ENCODE measurements around the gene TGFB3.

Gene TGFB3

DNA sequence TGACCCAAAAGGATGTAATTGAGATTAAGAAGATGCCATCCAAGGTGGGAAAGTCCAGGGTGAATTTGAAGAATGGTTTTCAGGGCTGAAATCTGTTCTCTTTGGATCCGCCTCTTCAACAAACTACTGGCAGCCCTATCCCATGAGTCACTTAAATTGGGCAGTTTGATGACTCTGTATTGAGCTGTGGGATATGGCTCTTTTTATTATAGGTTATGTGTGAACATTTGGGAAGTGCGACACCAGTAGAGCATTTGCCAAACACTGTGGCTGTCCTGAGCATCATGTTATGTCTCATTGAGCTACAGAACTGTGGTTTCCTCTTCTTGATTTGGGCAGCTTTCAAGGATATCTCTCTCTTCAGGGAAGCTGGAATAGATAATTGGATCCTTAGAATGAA, 26.1 kb upstream of the TGFB3 start:
- no peak overlapping the region for H3K4me3 ChIP-seq (ENCODE audit: low read depth in 1 of 2, low read length in 2 of 2)
- peaks cover 17 to 60% of the 10 kb centered on the region in 2 donors for H3K36me3 ChIP-seq (ENCODE audit: control insufficient read depth in 1 of 2, insufficient read depth in 2 of 2, low read length in 2 of 2)

DNA sequence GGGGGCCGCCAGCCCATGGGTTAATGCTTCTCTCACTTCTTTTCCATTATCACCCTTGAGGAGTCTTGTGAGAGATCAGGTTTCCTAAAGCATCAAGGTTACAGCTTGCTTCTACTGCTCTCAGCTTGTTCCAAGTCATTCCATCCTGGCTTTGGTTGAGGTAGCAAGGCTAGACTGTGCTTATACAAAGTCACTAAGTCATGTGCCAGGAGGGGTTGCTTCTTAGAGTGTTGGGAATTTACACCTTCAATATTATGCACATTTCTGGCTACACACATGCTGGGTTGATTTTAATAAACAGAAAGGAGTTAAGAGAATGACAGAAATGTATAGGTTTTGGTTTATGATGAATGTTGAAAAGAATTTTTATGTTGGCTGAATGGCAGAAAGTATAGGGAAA, 25.6 kb upstream of the TGFB3 start:
- no peak overlapping the region for H3K27ac ChIP-seq (ENCODE audit: low read depth, low read length)
- H3K36me3 ChIP-seq (ENCODE audit: control insufficient read depth in 1 of 2, insufficient read depth in 2 of 2, low read length in 2 of 2) = peaks cover 17 to 57% of the 10 kb centered on the region in 2 donors
- no peak overlapping the region for H3K4me3 ChIP-seq (ENCODE audit: low read depth in 1 of 2, low read length in 2 of 2)
- no peaks in the 10 kb centered on the region for H3K9me3 ChIP-seq (ENCODE audit: control insufficient read depth in 1 of 2, low read length in 2 of 2)
- no peaks in the 10 kb centered on the region for H3K27me3 ChIP-seq (ENCODE audit: control insufficient read depth in 1 of 2, insufficient read depth in 2 of 2, low read length in 2 of 2)
- H3K9ac ChIP-seq (ENCODE audit: low read depth in 1 of 2, low read length in 2 of 2) = no peak overlapping the region
- H3K4me1 ChIP-seq (ENCODE audit: control insufficient read depth in 1 of 2, insufficient read depth in 2 of 2, low read length in 2 of 2) = no peaks in the 10 kb centered on the region

More for the DNA sequence above, 26.1 kb upstream of the TGFB3 start:
- Histone ChIP-seq H3K4me1 (ENCODE audit: control insufficient read depth in 1 of 2, insufficient read depth in 2 of 2, low read length in 2 of 2) (no peaks in the 10 kb centered on the region), H3K9ac (ENCODE audit: low read depth in 1 of 2, low read length in 2 of 2) (no peak overlapping the region), H3K27me3 (ENCODE audit: control insufficient read depth in 1 of 2, insufficient read depth in 2 of 2, low read length in 2 of 2) (no peaks in the 10 kb centered on the region), H3K9me3 (ENCODE audit: control insufficient read depth in 1 of 2, low read length in 2 of 2) (no peaks in the 10 kb centered on the region), H3K27ac (ENCODE audit: low read depth, low read length) (no peak overlapping the region)

DNA sequence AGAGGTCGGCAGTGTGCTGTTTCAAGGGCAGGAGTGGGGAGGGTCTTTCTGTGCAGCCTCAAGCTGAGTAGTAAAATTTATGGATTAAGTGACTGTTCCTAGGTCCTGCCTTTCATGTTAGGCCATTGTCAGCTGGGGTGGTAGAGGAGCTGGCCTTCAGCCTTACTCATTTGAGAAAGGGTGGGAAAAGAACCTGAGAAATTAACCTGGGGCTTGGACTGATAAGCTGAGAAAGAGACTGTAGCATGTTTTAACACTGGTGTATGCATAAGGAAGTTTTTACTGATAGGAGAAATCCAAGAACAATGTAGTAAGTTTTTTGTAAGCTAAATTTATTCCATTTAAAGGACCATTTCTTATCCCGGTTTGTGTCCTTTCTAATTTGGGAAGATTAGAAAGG, 24.5 kb upstream of the TGFB3 start:
- Histone ChIP-seq H3K4me3 (ENCODE audit: low read depth in 1 of 2, low read length in 2 of 2) (no peak overlapping the region), H3K4me1 (ENCODE audit: control insufficient read depth in 1 of 2, insufficient read depth in 2 of 2, low read length in 2 of 2) (no peaks in the 10 kb centered on the region), H3K27ac (ENCODE audit: low read depth, low read length) (no peak overlapping the region), H3K9me3 (ENCODE audit: control insufficient read depth in 1 of 2, low read length in 2 of 2) (no peaks in the 10 kb centered on the region), H3K36me3 (ENCODE audit: control insufficient read depth in 1 of 2, insufficient read depth in 2 of 2, low read length in 2 of 2) (peaks cover 20 to 58% of the 10 kb centered on the region in 2 donors), H3K9ac (ENCODE audit: low read depth in 1 of 2, low read length in 2 of 2) (no peak overlapping the region), H3K27me3 (ENCODE audit: control insufficient read depth in 1 of 2, insufficient read depth in 2 of 2, low read length in 2 of 2) (no peaks in the 10 kb centered on the region)

DNA sequence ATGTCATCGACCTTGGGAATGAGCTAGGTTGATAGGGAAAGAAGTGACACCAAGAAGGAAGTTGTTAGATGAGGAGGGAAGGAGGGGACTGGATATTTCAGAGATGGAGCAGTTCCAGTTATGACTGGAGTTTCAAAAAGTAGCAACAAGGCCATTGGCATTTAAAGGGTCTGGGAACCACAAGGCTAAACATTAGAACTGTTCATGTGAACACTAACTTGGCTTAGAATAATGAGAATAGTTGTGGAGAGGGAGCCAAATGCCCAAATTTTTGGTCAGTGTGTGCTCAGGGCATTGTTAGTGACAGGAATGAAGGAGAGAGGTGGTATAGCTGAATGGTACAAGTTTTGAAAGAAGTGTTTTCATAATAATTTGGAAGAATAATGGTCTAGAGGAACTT, 20.6 kb upstream of the TGFB3 start:
- peaks cover 23 to 65% of the 10 kb centered on the region in 2 donors for H3K36me3 ChIP-seq (ENCODE audit: control insufficient read depth in 1 of 2, insufficient read depth in 2 of 2, low read length in 2 of 2)

DNA sequence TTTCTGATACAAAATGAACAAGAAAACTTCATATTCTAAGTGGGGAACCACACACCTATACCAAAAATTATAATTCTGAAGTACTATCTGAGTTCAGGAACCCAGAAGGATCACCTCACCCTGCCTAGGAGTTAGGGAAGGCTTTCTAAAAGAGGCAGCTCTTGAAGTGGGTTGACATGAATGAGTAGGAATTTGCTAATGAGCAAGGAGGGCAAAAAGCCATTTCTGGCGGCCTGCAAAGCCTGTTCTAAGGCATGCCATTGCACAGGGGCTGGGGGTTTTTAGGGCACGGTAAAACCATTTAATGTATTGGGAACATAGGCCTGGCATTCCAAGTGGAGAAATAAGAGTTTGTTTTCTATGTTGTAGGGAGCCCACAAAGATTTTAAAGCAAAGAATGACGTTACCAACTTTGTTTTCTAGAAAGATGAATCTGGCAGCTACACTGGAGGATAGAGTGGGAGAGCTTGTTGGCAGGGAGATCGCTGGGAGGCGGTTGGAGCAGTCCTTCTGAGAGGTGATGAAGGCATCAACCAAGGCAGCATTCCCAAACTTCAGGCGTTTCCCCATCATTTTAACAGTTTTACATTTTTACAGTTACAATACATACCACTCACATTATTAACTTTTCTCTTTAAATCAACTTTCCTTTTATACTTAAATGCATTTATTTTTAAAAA, 17.9 kb upstream of the TGFB3 start:
- no peak overlapping the region for H3K9ac ChIP-seq (ENCODE audit: low read depth in 1 of 2, low read length in 2 of 2)
- H3K27me3 ChIP-seq (ENCODE audit: control insufficient read depth in 1 of 2, insufficient read depth in 2 of 2, low read length in 2 of 2) = no peaks in the 10 kb centered on the region
- peaks cover 14 to 56% of the 10 kb centered on the region in 2 donors for H3K36me3 ChIP-seq (ENCODE audit: control insufficient read depth in 1 of 2, insufficient read depth in 2 of 2, low read length in 2 of 2)
- peaks cover 3 to 6% of the 10 kb centered on the region in 2 donors for H3K4me1 ChIP-seq (ENCODE audit: control insufficient read depth in 1 of 2, insufficient read depth in 2 of 2, low read length in 2 of 2)
- no peaks in the 10 kb centered on the region for H3K9me3 ChIP-seq (ENCODE audit: control insufficient read depth in 1 of 2, low read length in 2 of 2)
- no peak overlapping the region for H3K4me3 ChIP-seq (ENCODE audit: low read depth in 1 of 2, low read length in 2 of 2)
- no peak overlapping the region for H3K27ac ChIP-seq (ENCODE audit: low read depth, low read length)

More for the DNA sequence above, 20.6 kb upstream of the TGFB3 start:
- H3K4me3 ChIP-seq (ENCODE audit: low read depth in 1 of 2, low read length in 2 of 2) = no peak overlapping the region
- H3K9me3 ChIP-seq (ENCODE audit: control insufficient read depth in 1 of 2, low read length in 2 of 2) = no peaks in the 10 kb centered on the region
- no peak overlapping the region for H3K9ac ChIP-seq (ENCODE audit: low read depth in 1 of 2, low read length in 2 of 2)
- H3K4me1 ChIP-seq (ENCODE audit: control insufficient read depth in 1 of 2, insufficient read depth in 2 of 2, low read length in 2 of 2) = no peaks in the 10 kb centered on the region
- H3K27ac ChIP-seq (ENCODE audit: low read depth, low read length) = no peak overlapping the region
- H3K27me3 ChIP-seq (ENCODE audit: control insufficient read depth in 1 of 2, insufficient read depth in 2 of 2, low read length in 2 of 2) = no peaks in the 10 kb centered on the region

DNA sequence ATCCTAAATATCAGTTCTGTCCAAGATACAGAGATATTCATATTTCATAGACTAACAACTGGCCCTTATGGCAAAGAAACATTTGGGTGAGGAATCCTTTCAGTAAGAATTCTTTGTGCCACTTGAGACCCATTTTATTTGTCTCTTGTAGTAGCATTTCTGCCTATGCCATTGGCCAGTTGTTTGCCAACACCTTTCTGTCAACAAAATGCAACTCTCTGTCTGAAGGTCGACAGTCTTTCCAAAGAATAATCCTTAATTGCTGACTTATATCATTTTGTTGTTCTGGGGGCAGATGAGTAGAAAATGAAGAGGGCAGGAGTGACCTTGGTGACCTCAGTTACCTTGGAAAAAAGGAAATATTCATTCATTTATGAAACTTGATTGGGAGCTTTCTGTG, 14.7 kb upstream of the TGFB3 start:
- Histone ChIP-seq H3K4me1 (ENCODE audit: control insufficient read depth in 1 of 2, insufficient read depth in 2 of 2, low read length in 2 of 2) (peaks cover 21 to 27% of the 10 kb centered on the region in 2 donors), H3K9me3 (ENCODE audit: control insufficient read depth in 1 of 2, low read length in 2 of 2) (no peaks in the 10 kb centered on the region), H3K36me3 (ENCODE audit: control insufficient read depth in 1 of 2, insufficient read depth in 2 of 2, low read length in 2 of 2) (peaks cover 16 to 44% of the 10 kb centered on the region in 2 donors), H3K27me3 (ENCODE audit: control insufficient read depth in 1 of 2, insufficient read depth in 2 of 2, low read length in 2 of 2) (no peaks in the 10 kb centered on the region), H3K27ac (ENCODE audit: low read depth, low read length) (no peak overlapping the region), H3K4me3 (ENCODE audit: low read depth in 1 of 2, low read length in 2 of 2) (no peak overlapping the region), H3K9ac (ENCODE audit: low read depth in 1 of 2, low read length in 2 of 2) (no peak overlapping the region)

DNA sequence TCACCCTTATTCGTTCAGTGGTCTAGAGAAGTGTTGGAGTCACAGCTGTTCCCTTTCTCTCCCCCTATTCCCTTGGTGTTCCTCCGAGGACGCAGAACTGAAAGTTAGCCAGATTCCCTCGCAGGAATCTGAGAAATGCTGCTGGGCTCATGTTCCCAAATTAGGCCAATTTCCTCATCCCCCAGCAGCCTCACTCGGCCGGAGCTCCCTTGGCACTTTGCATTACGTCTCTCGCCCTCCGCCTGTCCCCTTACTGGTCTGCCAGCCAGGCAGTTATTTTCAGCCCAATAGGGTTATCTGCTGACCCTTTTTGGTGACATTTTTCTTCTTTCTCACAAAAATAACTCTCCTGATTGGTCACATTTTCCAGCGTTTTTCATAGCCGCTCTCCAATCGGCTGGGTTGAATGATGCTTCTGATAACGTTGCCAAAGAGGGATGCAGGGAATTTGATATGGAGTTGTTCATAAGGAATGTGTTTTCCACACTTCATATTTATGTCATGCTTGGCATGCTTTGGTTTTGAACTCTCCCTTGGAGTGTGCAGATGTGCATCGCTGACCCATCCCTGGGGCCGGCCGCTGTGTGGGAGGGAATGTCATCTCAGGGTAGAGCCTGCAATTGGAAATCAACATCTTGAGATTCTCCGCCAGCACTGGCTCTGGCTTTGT, 13.7 kb upstream of the TGFB3 start:
- H3K9me3 ChIP-seq (ENCODE audit: control insufficient read depth in 1 of 2, low read length in 2 of 2) = no peaks in the 10 kb centered on the region
- peaks cover 21 to 27% of the 10 kb centered on the region in 2 donors for H3K4me1 ChIP-seq (ENCODE audit: control insufficient read depth in 1 of 2, insufficient read depth in 2 of 2, low read length in 2 of 2)
- no peak overlapping the region for H3K9ac ChIP-seq (ENCODE audit: low read depth in 1 of 2, low read length in 2 of 2)
- H3K36me3 ChIP-seq (ENCODE audit: control insufficient read depth in 1 of 2, insufficient read depth in 2 of 2, low read length in 2 of 2) = peaks cover 16 to 35% of the 10 kb centered on the region in 2 donors
- H3K27me3 ChIP-seq (ENCODE audit: control insufficient read depth in 1 of 2, insufficient read depth in 2 of 2, low read length in 2 of 2) = no peaks in the 10 kb centered on the region
- H3K4me3 ChIP-seq (ENCODE audit: low read depth in 1 of 2, low read length in 2 of 2) = no peak overlapping the region
- no peak overlapping the region for H3K27ac ChIP-seq (ENCODE audit: low read depth, low read length)

DNA sequence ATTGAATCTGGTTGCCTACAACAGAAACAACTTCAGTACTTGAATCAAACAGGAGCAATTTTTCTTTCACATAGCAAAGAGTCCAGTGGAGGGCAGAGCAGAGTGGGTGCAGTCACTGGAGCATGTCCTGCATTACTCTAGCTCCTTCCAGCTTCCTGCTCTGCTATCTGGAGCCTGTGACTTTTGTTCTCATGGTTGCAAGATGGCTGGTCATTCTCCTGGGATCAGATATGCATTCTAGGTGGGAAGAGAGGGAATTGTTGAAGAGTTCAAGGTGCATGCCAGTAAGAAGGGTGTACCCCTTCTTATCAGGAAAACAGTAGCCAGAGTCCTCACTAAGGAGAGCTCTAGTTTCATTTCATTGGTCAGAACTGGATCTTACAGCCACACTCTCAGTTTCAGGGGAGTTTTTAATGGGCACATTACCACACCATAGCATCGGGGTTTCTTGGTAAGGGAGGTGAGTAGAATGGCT, 11.8 kb upstream of the TGFB3 start:
- H3K9me3 ChIP-seq (ENCODE audit: control insufficient read depth in 1 of 2, low read length in 2 of 2) = no peaks in the 10 kb centered on the region
- peaks cover 30 to 35% of the 10 kb centered on the region in 2 donors for H3K4me1 ChIP-seq (ENCODE audit: control insufficient read depth in 1 of 2, insufficient read depth in 2 of 2, low read length in 2 of 2)
- H3K4me3 ChIP-seq (ENCODE audit: low read depth in 1 of 2, low read length in 2 of 2) = no peak overlapping the region
- no peak overlapping the region for H3K9ac ChIP-seq (ENCODE audit: low read depth in 1 of 2, low read length in 2 of 2)
- H3K27ac ChIP-seq (ENCODE audit: low read depth, low read length) = peak overlapping the region; percentile 23
- H3K36me3 ChIP-seq (ENCODE audit: control insufficient read depth in 1 of 2, insufficient read depth in 2 of 2, low read length in 2 of 2) = peaks cover 19 to 26% of the 10 kb centered on the region in 2 donors
- no peaks in the 10 kb centered on the region for H3K27me3 ChIP-seq (ENCODE audit: control insufficient read depth in 1 of 2, insufficient read depth in 2 of 2, low read length in 2 of 2)

DNA sequence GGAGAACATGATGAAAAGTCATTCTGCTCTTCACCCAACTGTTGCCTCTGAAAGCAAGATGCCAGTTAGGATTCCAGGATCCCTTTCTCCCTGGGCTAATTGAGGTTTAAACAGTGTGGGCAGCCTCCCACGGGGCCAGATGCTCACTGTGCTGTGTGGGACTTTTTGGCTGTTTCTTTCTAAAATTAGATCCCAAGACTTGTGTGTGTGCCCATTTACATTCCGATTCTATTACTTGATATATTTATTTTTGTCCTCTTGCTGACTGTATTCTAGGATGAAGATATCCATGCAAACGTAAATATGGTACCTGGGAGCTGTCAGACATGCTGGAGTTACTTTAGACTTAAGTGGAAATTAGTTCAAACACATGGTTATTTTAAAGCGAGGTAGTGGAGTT, 10.0 kb upstream of the TGFB3 start:
- Histone ChIP-seq H3K4me3 (ENCODE audit: low read depth in 1 of 2, low read length in 2 of 2) (no peak overlapping the region), H3K27me3 (ENCODE audit: control insufficient read depth in 1 of 2, insufficient read depth in 2 of 2, low read length in 2 of 2) (no peaks in the 10 kb centered on the region), H3K36me3 (ENCODE audit: control insufficient read depth in 1 of 2, insufficient read depth in 2 of 2, low read length in 2 of 2) (peaks cover 9 to 10% of the 10 kb centered on the region in 2 donors), H3K27ac (ENCODE audit: low read depth, low read length) (no peak overlapping the region), H3K4me1 (ENCODE audit: control insufficient read depth in 1 of 2, insufficient read depth in 2 of 2, low read length in 2 of 2) (peaks cover 33 to 37% of the 10 kb centered on the region in 2 donors), H3K9ac (ENCODE audit: low read depth in 1 of 2, low read length in 2 of 2) (no peak overlapping the region), H3K9me3 (ENCODE audit: control insufficient read depth in 1 of 2, low read length in 2 of 2) (no peaks in the 10 kb centered on the region)

DNA sequence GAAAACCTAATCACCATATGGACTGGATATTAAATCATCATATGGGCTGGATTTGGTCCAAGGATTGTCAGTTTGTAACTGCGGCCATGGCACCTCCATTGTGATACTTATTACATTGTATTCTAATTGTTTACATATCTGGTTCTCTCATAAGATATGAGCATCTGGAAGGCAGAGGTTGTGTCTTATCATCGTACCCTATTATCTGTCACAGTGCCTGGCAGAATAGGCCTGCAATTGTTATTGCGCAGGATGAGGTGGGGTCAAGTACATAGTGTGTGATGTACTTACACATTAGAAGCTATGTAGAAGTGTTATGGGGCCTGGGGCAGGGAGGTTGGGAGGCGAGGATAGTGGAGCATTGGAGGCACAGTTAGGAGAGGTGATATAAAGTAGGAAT, 8.5 kb upstream of the TGFB3 start:
- Histone ChIP-seq H3K9ac (ENCODE audit: low read depth in 1 of 2, low read length in 2 of 2) (no peak overlapping the region), H3K9me3 (ENCODE audit: control insufficient read depth in 1 of 2, low read length in 2 of 2) (no peaks in the 10 kb centered on the region), H3K27me3 (ENCODE audit: control insufficient read depth in 1 of 2, insufficient read depth in 2 of 2, low read length in 2 of 2) (no peaks in the 10 kb centered on the region), H3K27ac (ENCODE audit: low read depth, low read length) (no peak overlapping the region), H3K4me1 (ENCODE audit: control insufficient read depth in 1 of 2, insufficient read depth in 2 of 2, low read length in 2 of 2) (peaks cover 39 to 41% of the 10 kb centered on the region in 2 donors), H3K36me3 (ENCODE audit: control insufficient read depth in 1 of 2, insufficient read depth in 2 of 2, low read length in 2 of 2) (peaks cover 4 to 8% of the 10 kb centered on the region in 2 donors), H3K4me3 (ENCODE audit: low read depth in 1 of 2, low read length in 2 of 2) (no peak overlapping the region)

Data from duodenal mucosa (tissue), 2 donors.